Neuronal stem cell (in vitro differentiated cells): ENCODE measurements around the gene THAP11.

Experiments used
- DNase-seq: peaks from one replicate; pipeline ENCODE4 v3.0.0-alpha.2; 2013; ENCODE audit warnings: low spot score
- H2AFZ ChIP-seq: one replicate; pipeline ENCODE4 v1.6.1; 2013; ENCODE audit warnings: mild to moderate bottlenecking, low read length, inconsistent platforms
- H2AK5ac ChIP-seq: 2 replicates; pipeline ENCODE4 v1.6.1; 2013; ENCODE audit warnings: low read depth, mild to moderate bottlenecking, inconsistent platforms, low read length, moderate library complexity, mixed read lengths
- H2BK120ac ChIP-seq: 2 replicates; pipeline ENCODE4 v1.6.1; 2013; ENCODE audit warnings: low read depth, mild to moderate bottlenecking, inconsistent platforms, low read length, moderate library complexity, mixed read lengths
- H2BK12ac ChIP-seq: one replicate; pipeline ENCODE4 v1.6.1; 2013; ENCODE audit warnings: low read length, inconsistent platforms
- H2BK15ac ChIP-seq: 2 replicates; pipeline ENCODE4 v1.6.1; 2013; ENCODE audit warnings: mild to moderate bottlenecking, low read length, inconsistent platforms, mixed read lengths
- H2BK5ac ChIP-seq: one replicate; pipeline ENCODE4 v1.6.1; 2013; ENCODE audit warnings: inconsistent platforms, mild to moderate bottlenecking, low read length, moderate library complexity
- H3K14ac ChIP-seq: one replicate; pipeline ENCODE4 v1.6.1; 2013; ENCODE audit warnings: low read length, inconsistent platforms
- H3K18ac ChIP-seq: 2 replicates; pipeline ENCODE4 v1.6.1; 2013; ENCODE audit warnings: low read length, inconsistent platforms
- H3K23ac ChIP-seq: 2 replicates; pipeline ENCODE4 v1.6.1; 2013; ENCODE audit warnings: low read depth, mild to moderate bottlenecking, mixed read lengths, low read length, inconsistent platforms; ENCODE audit not compliant: poor library complexity
- H3K27ac ChIP-seq: replicated peaks from 3 replicates; pipeline ENCODE4 v1.5.1; 2013; ENCODE audit warnings: low read length, inconsistent platforms
- H3K27me3 ChIP-seq, 3 experiments: 2 replicates each; pipeline ENCODE4 v1.6.1; 2013; ENCODE audit warnings: low read length in 3 of 3, mild to moderate bottlenecking in 2 of 3, inconsistent platforms in 1 of 3, low read depth in 1 of 3, mixed read lengths in 1 of 3, moderate library complexity in 1 of 3; ENCODE audit not compliant: control insufficient read depth in 3 of 3, insufficient read depth in 3 of 3
- H3K36me3 ChIP-seq, 2 donors: replicated peaks in 1 of 2; 2 replicates each; pipeline ENCODE4 v1.6.1; 2013; ENCODE audit warnings: low read length in 2 of 2; ENCODE audit not compliant: control insufficient read depth in 2 of 2, insufficient read depth in 2 of 2
- H3K4ac ChIP-seq: 2 replicates; pipeline ENCODE4 v1.6.1; 2013; ENCODE audit warnings: inconsistent platforms, mild to moderate bottlenecking, low read length, moderate library complexity
- H3K4me1 ChIP-seq, 2 donors: 1 replicate in 1 of 2; 2 replicates in 1 of 2; pipeline ENCODE4 v1.6.1; 2013; ENCODE audit warnings: low read length in 2 of 2, low read depth in 1 of 2; ENCODE audit not compliant: control insufficient read depth in 2 of 2, insufficient read depth in 1 of 2
- H3K4me2 ChIP-seq: one replicate; pipeline ENCODE4 v1.6.1; 2013; ENCODE audit warnings: mild to moderate bottlenecking, low read length, inconsistent platforms; ENCODE audit not compliant: insufficient read depth, poor library complexity, severe bottlenecking
- H3K4me3 ChIP-seq, 2 donors: 2 replicates each; pipeline ENCODE4 v1.5.1; 2013; ENCODE audit warnings: low read length in 2 of 2, mild to moderate bottlenecking in 2 of 2, inconsistent platforms in 1 of 2, moderate library complexity in 1 of 2
- H3K79me1 ChIP-seq: one replicate; pipeline ENCODE4 v1.6.1; 2013; ENCODE audit warnings: low read depth, mild to moderate bottlenecking, inconsistent platforms, low read length, moderate library complexity
- H3K9ac ChIP-seq: one replicate; pipeline ENCODE4 v1.6.1; 2013; ENCODE audit warnings: mild to moderate bottlenecking, low read depth, low read length, inconsistent platforms; ENCODE audit not compliant: poor library complexity
- H3K9me3 ChIP-seq, 2 donors: replicated peaks in 1 of 2; 2 replicates each; pipeline versions ENCODE3 to v1.6.1; 2013; ENCODE audit warnings: low read length in 2 of 2, mild to moderate bottlenecking in 2 of 2, inconsistent platforms in 1 of 2, low read depth in 1 of 2, mixed read lengths in 1 of 2, moderate library complexity in 1 of 2; ENCODE audit not compliant: control insufficient read depth in 2 of 2, insufficient read depth in 1 of 2
- H4K8ac ChIP-seq: one replicate; pipeline ENCODE4 v1.6.1; 2013; ENCODE audit warnings: low read depth, mild to moderate bottlenecking, inconsistent platforms, low read length, moderate library complexity
- H4K91ac ChIP-seq: one replicate; pipeline ENCODE4 v1.6.1; 2013; ENCODE audit warnings: low read length, low read depth, mild to moderate bottlenecking, inconsistent platforms; ENCODE audit not compliant: poor library complexity
- WGBS, 2 donors: extraction: QIAGEN DNeasy Blood & Tissue Kit; methylation state at CpG; one replicate each; pipeline ENCODE4 v1.1.7; 2013; ENCODE audit warnings: missing lambda C conversion rate in 2 of 2, mixed read lengths in 1 of 2; ENCODE audit not compliant: insufficient read length in 2 of 2, insufficient replicate concordance in 1 of 2; ENCODE audit errors: extremely low coverage in 2 of 2; 5-methylcytosine and 5-hydroxymethylcytosine counted together

THAP11 gene

GRCh38 chr16:67846320-67847063, 4.4 kb downstream of the THAP11 start, which contains the start of gene NUTF2:
NUTF2 (plus strand) TSS chr16:67846933; CDS start chr16:67865131, 18,198 bp downstream.
- Histone ChIP-seq H3K4ac (no peak within 1 kb of the TSS), H3K9ac (peak within 1 kb of the TSS; percentile 97), H2BK15ac (peak within 1 kb of the TSS; percentile 55), H2BK5ac (peak within 1 kb of the TSS; percentile 79), H3K23ac (peak within 1 kb of the TSS; percentile 83), H3K27me3 (no peaks in the 10 kb centered on the region), H3K14ac (peak within 1 kb of the TSS; percentile 75), H3K4me2 (peak within 1 kb of the TSS; percentile 83), H4K91ac (no peak within 1 kb of the TSS), H2AFZ (peak within 1 kb of the TSS; percentile 81), H2AK5ac (peak within 1 kb of the TSS; percentile 73), H3K4me3 (peak within 1 kb of the TSS; percentile 97 to 98), H3K27ac (peak within 1 kb of the TSS; percentile 89), H2BK12ac (no peak within 1 kb of the TSS), H3K18ac (peak within 1 kb of the TSS; percentile 94), H4K8ac (no peak within 1 kb of the TSS), H3K79me1 (peaks cover 15% of the 10 kb centered on the region), H3K4me1 (peaks cover 22 to 23% of the 10 kb centered on the region in 2 donors), H3K36me3 (peaks cover 4 to 33% of the 10 kb centered on the region in 2 donors), H3K9me3 (no peaks in the 10 kb centered on the region), H2BK120ac (no peak within 1 kb of the TSS)
- WGBS, 2 donors, result no CpG with 5 or more reads among the region's 57 CpGs
- DNase-seq, result peak; percentile 99

GRCh38 chr16:67847064-67847861, 5.1 kb downstream of the THAP11 start, which contains the start of gene CENPT:
CENPT (minus strand) TSS chr16:67847693; CDS start chr16:67833859, 13,834 bp downstream.
- no CpG with 5 or more reads among the region's 62 CpGs for WGBS, 2 donors
- no peak within 1 kb of the TSS for H2BK120ac ChIP-seq

GRCh38 chr16:67848118-67848517, 6.0 kb downstream of the THAP11 start:
- H2BK15ac ChIP-seq, result no peak overlapping the region
- H2BK12ac ChIP-seq, result no peak overlapping the region
- H3K4ac ChIP-seq, result no peak overlapping the region
- peak overlapping the region in 1 of 2 donors; percentile 97 for H3K4me3 ChIP-seq
- H3K18ac ChIP-seq, result no peak overlapping the region
- peaks cover 10% of the 10 kb centered on the region for H3K79me1 ChIP-seq
- H3K9me3 ChIP-seq, result no peaks in the 10 kb centered on the region
- H3K27ac ChIP-seq, result no peak overlapping the region
- H3K4me2 ChIP-seq, result peak overlapping the region; percentile 83
- H3K23ac ChIP-seq, result no peak overlapping the region
- H3K14ac ChIP-seq, result no peak overlapping the region
- H2BK5ac ChIP-seq, result no peak overlapping the region
- WGBS, 2 donors, result no CpG with 5 or more reads among the region's 11 CpGs
- H4K8ac ChIP-seq, result no peak overlapping the region
- no peaks in the 10 kb centered on the region for H3K27me3 ChIP-seq
- no peak overlapping the region for H2AFZ ChIP-seq
- DNase-seq, result no peak
- peaks cover 4 to 47% of the 10 kb centered on the region in 2 donors for H3K36me3 ChIP-seq
- H3K9ac ChIP-seq, result no peak overlapping the region
- H2AK5ac ChIP-seq, result no peak overlapping the region
- H2BK120ac ChIP-seq, result no peak overlapping the region
- no peak overlapping the region for H4K91ac ChIP-seq
- peaks cover 21% of the 10 kb centered on the region in 2 donors for H3K4me1 ChIP-seq

More at GRCh38 chr16:67847064-67847861, 5.1 kb downstream of the THAP11 start, which contains the start of gene CENPT:
- H2BK5ac ChIP-seq, result peak within 1 kb of the TSS; percentile 79
- H4K91ac ChIP-seq, result no peak within 1 kb of the TSS
- H3K9ac ChIP-seq, result peak within 1 kb of the TSS; percentile 97
- H2AFZ ChIP-seq, result peak within 1 kb of the TSS; percentile 81
- peak within 1 kb of the TSS; percentile 83 for H3K23ac ChIP-seq
- H3K4me2 ChIP-seq, result peak within 1 kb of the TSS; percentile 83
- no peak within 1 kb of the TSS for H3K4ac ChIP-seq
- no peaks in the 10 kb centered on the region for H3K9me3 ChIP-seq
- DNase-seq, result no peak
- peak within 1 kb of the TSS; percentile 89 for H3K27ac ChIP-seq
- H2AK5ac ChIP-seq, result peak within 1 kb of the TSS; percentile 73
- no peak within 1 kb of the TSS for H4K8ac ChIP-seq
- peak within 1 kb of the TSS; percentile 75 for H3K14ac ChIP-seq
- peak within 1 kb of the TSS; percentile 97 to 98 for H3K4me3 ChIP-seq
- H2BK12ac ChIP-seq, result no peak within 1 kb of the TSS
- H3K4me1 ChIP-seq, result peaks cover 22 to 23% of the 10 kb centered on the region in 2 donors
- peaks cover 4 to 41% of the 10 kb centered on the region in 2 donors for H3K36me3 ChIP-seq
- peak within 1 kb of the TSS; percentile 55 for H2BK15ac ChIP-seq
- peak within 1 kb of the TSS; percentile 94 for H3K18ac ChIP-seq
- H3K79me1 ChIP-seq, result peaks cover 15% of the 10 kb centered on the region
- H3K27me3 ChIP-seq, result no peaks in the 10 kb centered on the region
